GM23248 (cell line): ENCODE data around the gene TSHZ2. TPM values are rescaled to one million over a fixed set of nuclear protein-coding genes. Genes with fewer than 3 reads are reported as not detected.
A peak's percentile ranks its signal among the peaks of the same experiment; 100 is the strongest.

Source experiments
- DNase-seq: peaks from one replicate; pipeline ENCODE4 v3.0.0-alpha.2; 2015
- H2AFZ ChIP-seq: fragments of 200-600 bp; sonication (generic); 2 replicates; pipeline ENCODE4 v1.6.1; 2016; ENCODE audit warnings: antibody characterized with exemption
- H3F3A ChIP-seq: fragments of 200-600 bp; sonication (generic); 2 replicates; pipeline ENCODE4 v1.6.1; 2016; ENCODE audit warnings: mild to moderate bottlenecking, antibody characterized with exemption, mixed run types; ENCODE audit not compliant: insufficient read depth
- H3K27ac ChIP-seq: fragments of 200-600 bp; sonication (generic); 2 replicates; pipeline ENCODE4 v1.5.1; 2016; ENCODE audit warnings: mild to moderate bottlenecking
- H3K27me3 ChIP-seq: fragments of 200-600 bp; sonication (generic); replicated peaks from 2 replicates; pipeline ENCODE4 v1.6.1; 2016; ENCODE audit warnings: mild to moderate bottlenecking; ENCODE audit not compliant: insufficient read depth
- H3K36me3 ChIP-seq: fragments of 200-600 bp; sonication (generic); 2 replicates; pipeline ENCODE4 v1.6.1; 2016; ENCODE audit warnings: low read depth, mild to moderate bottlenecking
- H3K4me1 ChIP-seq: fragments of 200-600 bp; sonication (generic); 2 replicates; pipeline ENCODE4 v1.6.1; 2016; ENCODE audit warnings: mild to moderate bottlenecking; ENCODE audit not compliant: insufficient read depth
- H3K4me2 ChIP-seq: fragments of 200-600 bp; sonication (generic); one replicate; pipeline ENCODE4 v1.6.1; 2016; ENCODE audit warnings: mild to moderate bottlenecking; ENCODE audit not compliant: unreplicated experiment
- H3K4me3 ChIP-seq: fragments of 200-600 bp; sonication (generic); 2 replicates; pipeline ENCODE4 v1.5.1; 2016; ENCODE audit warnings: mild to moderate bottlenecking
- H3K79me2 ChIP-seq: fragments of 200-600 bp; sonication (generic); 2 replicates; pipeline ENCODE4 v1.6.1; 2016; ENCODE audit warnings: mild to moderate bottlenecking; ENCODE audit not compliant: insufficient read depth
- H3K9ac ChIP-seq: fragments of 200-600 bp; sonication (generic); 2 replicates; pipeline ENCODE4 v1.6.1; 2016; ENCODE audit warnings: mild to moderate bottlenecking
- H3K9me2 ChIP-seq: fragments of 200-600 bp; sonication (generic); 2 replicates; pipeline ENCODE4 v1.6.1; 2016; ENCODE audit warnings: mixed run types, mild to moderate bottlenecking, moderate library complexity; ENCODE audit not compliant: insufficient read depth
- H3K9me3 ChIP-seq: fragments of 200-600 bp; sonication (generic); one replicate; pipeline ENCODE4 v1.6.1; 2017; ENCODE audit warnings: low read depth
- H4K20me1 ChIP-seq: fragments of 200-600 bp; sonication (generic); 2 replicates; pipeline ENCODE4 v1.6.0; 2016; ENCODE audit not compliant: insufficient read depth
- EZH2 ChIP-seq: fragments of 200-600 bp; sonication (generic); IDR thresholded peaks from 2 replicates; pipeline ENCODE4 v1.6.1; 2018; ENCODE audit warnings: antibody characterized with exemption, mild to moderate bottlenecking; ENCODE audit not compliant: insufficient read depth, poor library complexity, severe bottlenecking
- EZH2phosphoT487 ChIP-seq: fragments of 200-600 bp; sonication (generic); IDR thresholded peaks from 2 replicates; pipeline ENCODE4 v1.6.1; 2018; ENCODE audit warnings: antibody characterized with exemption, moderate library complexity, mild to moderate bottlenecking, low read depth; ENCODE audit not compliant: insufficient read depth
- WGBS, 2 experiments: methylation state at CpG; one replicate each; pipeline ENCODE4 v1.1.6; 2015 to 2017; ENCODE audit warnings: low lambda C conversion rate in 2 of 2, low coverage in 1 of 2; ENCODE audit errors: missing lambda C conversion rate in 2 of 2; 5-methylcytosine and 5-hydroxymethylcytosine counted together
- in situ Hi-C: fragments of 300-500 bp; cut with MboI; formaldehyde crosslinking; loops from 2 replicates; pipeline ENCODE4 v1.15.0; 2020
- polyA plus RNA-seq: library from polyadenylated mRNA; unstranded; fragments of >200 nt; fragmentation: Nextera tagmentation; extraction: Ambion mirVana; gene quantifications from 2 replicates; pipeline ENCODE4 v1.2.1, GENCODE V29; 2016
- total RNA-seq: library from RNA; depleted of rRNA; stranded (reverse); fragments of >200 nt; shearing (Covaris generic); gene quantifications from 2 replicates; pipeline ENCODE4 v1.2.3, GENCODE V29; 2014

TSHZ2 gene
- total and polyA plus RNA-seq, 2 experiments from 2014 or later: 4.5 to 13.4 TPM

- Histone ChIP-seq H3K4me2 (no peak overlapping the region), H3K27ac (peak overlapping the region; percentile 31; the same call in 1 of the 2 replicates), H4K20me1 (no peaks in the 10 kb centered on the region), H3F3A (no peaks in the 10 kb centered on the region), H3K9me2 (no peaks in the 10 kb centered on the region), H3K79me2 (no peaks in the 10 kb centered on the region), H3K27me3 (no peaks in the 10 kb centered on the region), H3K4me3 (no peak overlapping the region), H3K9me3 (no peaks in the 10 kb centered on the region), H3K4me1 (0 out of 2 replicates have a peak, but pooled peaks cover 10% of the 10 kb centered on the region), H3K36me3 (no peaks in the 10 kb centered on the region), H3K9ac (no peak overlapping the region), H2AFZ (no peak overlapping the region)
- WGBS, 2 experiments: 68 to 72% methylated on average over 10 of the region's 10 CpGs
- TF ChIP-seq EZH2 (no peak), EZH2phosphoT487 (no peak)
- in situ Hi-C loops: no loop called here
- DNase-seq: peak; percentile 64
These were observed 31.4 kb downstream of the TSHZ2 start for GRCh38 chr20:53003420-53004154.

- Histone ChIP-seq H3F3A (no peaks in the 10 kb centered on the region), H3K9me3 (no peaks in the 10 kb centered on the region), H3K9me2 (no peaks in the 10 kb centered on the region), H3K27ac (no peak overlapping the region), H3K36me3 (no peaks in the 10 kb centered on the region), H3K4me1 (0 out of 2 replicates have a peak, but pooled peaks cover 10% of the 10 kb centered on the region), H3K4me3 (no peak overlapping the region), H3K79me2 (no peaks in the 10 kb centered on the region), H4K20me1 (no peaks in the 10 kb centered on the region), H3K4me2 (no peak overlapping the region), H3K9ac (no peak overlapping the region), H2AFZ (no peak overlapping the region), H3K27me3 (no peaks in the 10 kb centered on the region)
- in situ Hi-C loops: no loop called here
- DNase-seq: no peak
- no peak for TF ChIP-seq EZH2phosphoT487
- no peak for TF ChIP-seq EZH2
- WGBS, 2 experiments: 96 to 97% methylated on average over 9 of the region's 9 CpGs
These were observed 32.2 kb downstream of the TSHZ2 start for GRCh38 chr20:53004267-53004813.

- no peaks in the 10 kb centered on the region for H3K4me1 ChIP-seq
- H2AFZ ChIP-seq: no peak overlapping the region
- H3K9ac ChIP-seq: no peak overlapping the region
- H3K4me2 ChIP-seq: no peak overlapping the region
- no peaks in the 10 kb centered on the region for H3K79me2 ChIP-seq
- no peaks in the 10 kb centered on the region for H3K9me2 ChIP-seq
- no peaks in the 10 kb centered on the region for H3K27me3 ChIP-seq
- in situ Hi-C loops: no loop called here
- no peak for TF ChIP-seq EZH2phosphoT487
- no peak for TF ChIP-seq EZH2
- H3K27ac ChIP-seq: no peak overlapping the region
- no peaks in the 10 kb centered on the region for H3K36me3 ChIP-seq
- H3K9me3 ChIP-seq: no peaks in the 10 kb centered on the region
- WGBS, 2 experiments: 79 to 83% methylated on average over 5 of the region's 5 CpGs
- H3F3A ChIP-seq: no peaks in the 10 kb centered on the region
- no peak overlapping the region for H3K4me3 ChIP-seq
- no peaks in the 10 kb centered on the region for H4K20me1 ChIP-seq
- no peak for DNase-seq
These were observed 38.0 kb downstream of the TSHZ2 start for GRCh38 chr20:53009979-53010735.

DNA sequence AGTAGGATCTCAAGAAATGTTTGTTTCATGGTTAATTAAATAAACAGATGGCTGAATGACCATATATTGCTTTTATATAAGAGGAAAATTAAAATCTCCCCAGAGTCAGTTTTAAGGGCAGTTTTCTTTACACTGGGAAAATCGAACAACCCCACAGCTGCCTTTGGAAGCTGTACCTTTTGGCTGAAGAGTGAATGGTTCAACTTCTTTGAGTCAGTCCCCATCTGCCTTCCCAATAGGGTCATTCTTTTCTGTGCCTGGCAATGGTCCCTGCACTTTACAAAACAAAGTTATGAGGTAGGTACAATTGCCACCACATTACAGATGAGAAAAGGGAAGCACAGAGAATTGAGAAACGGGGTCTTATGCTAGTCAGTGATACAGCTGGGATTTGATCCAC, 39.5 kb downstream of the TSHZ2 start:
- Histone ChIP-seq H2AFZ (no peak overlapping the region), H3K27me3 (no peaks in the 10 kb centered on the region), H3K4me2 (no peak overlapping the region), H3K9ac (no peak overlapping the region), H3K27ac (no peak overlapping the region), H3K4me3 (no peak overlapping the region), H3K79me2 (no peaks in the 10 kb centered on the region), H3K9me2 (no peaks in the 10 kb centered on the region), H3K4me1 (no peaks in the 10 kb centered on the region), H3K9me3 (no peaks in the 10 kb centered on the region), H3K36me3 (no peaks in the 10 kb centered on the region), H3F3A (no peaks in the 10 kb centered on the region), H4K20me1 (no peaks in the 10 kb centered on the region)
- no peak for DNase-seq
- in situ Hi-C loops: no loop called here
- 56 to 60% methylated on average over 2 of the region's 2 CpGs for WGBS, 2 experiments
- TF ChIP-seq EZH2 (no peak), EZH2phosphoT487 (no peak)
